Right lobe of liver (tissue), 4 donors: ENCODE results near the gene SYNE3.

ENCODE experiments used
- CTCF ChIP-seq, 4 donors: fragments of 200-600 bp in 3 of 4; fragments of 450-650 bp in 1 of 4; IDR thresholded peaks; one replicate each; pipeline versions ENCODE4 v1.5.1 to v1.8.0; 2016 to 2022; ENCODE audit warnings: antibody characterized with exemption in 4 of 4, mild to moderate bottlenecking in 2 of 4
- POLR2A ChIP-seq: fragments of 450-650 bp; IDR thresholded peaks from one replicate; pipeline ENCODE4 v1.6.1; 2017; ENCODE audit warnings: antibody characterized with exemption, mild to moderate bottlenecking
- donor health status: DM: no; HTN: no; CAD: no.
- donor health status: DM: no; HTN: no; CAD: no.
- donor health status: DM: no; HTN: yes; CAD: no.

GRCh38 chr14:95561001-95561412 is 44.6 kb upstream of the SYNE3 start:
- TF ChIP-seq CTCF (IDR thresholded peaks at IDR 0.05) = peak; percentile 95 to 99 (median 98)
- TF ChIP-seq POLR2A = no peak
